ENCODE results near the gene MBOAT2.

MBOAT2 gene

GRCh38 chr2:8861797-8862196 lies 141.7 kb downstream of the MBOAT2 start:
- Histone ChIP-seq H3K23ac (ENCODE audit: low read length) (no peak overlapping the region), H4K12ac (ENCODE audit: low read depth, low read length) (no peak overlapping the region)
- WGBS (ENCODE audit: extremely low coverage, insufficient coverage, insufficient read length): no CpG with 5 or more reads among the region's 1 CpG

GRCh38 chr2:8860239-8860638 lies 143.2 kb downstream of the MBOAT2 start:
- H3K9me3 ChIP-seq (ENCODE audit: insufficient read depth, low read depth, low read length): no peaks in the 10 kb centered on the region
- no peak overlapping the region for H2AK5ac ChIP-seq (ENCODE audit: low read length)
- no CpG with 5 or more reads among the region's 2 CpGs for WGBS (ENCODE audit: extremely low coverage, insufficient coverage, insufficient read length)
- H3K79me1 ChIP-seq (ENCODE audit: low read length): no peaks in the 10 kb centered on the region
- no peak overlapping the region for H3K23ac ChIP-seq (ENCODE audit: low read length)
- no peak overlapping the region for H4K12ac ChIP-seq (ENCODE audit: low read depth, low read length)
- no peak overlapping the region for H3K4ac ChIP-seq (ENCODE audit: low read depth, low read length)
- H3K27me3 ChIP-seq (ENCODE audit: insufficient read depth, low read length): no peaks in the 10 kb centered on the region
- H3K4me1 ChIP-seq (ENCODE audit: control insufficient read depth in 1 of 2, insufficient read depth in 2 of 2, low read length in 2 of 2): no peaks in the 10 kb centered on the region
- H3K27ac ChIP-seq (ENCODE audit: low read depth, low read length): no peak overlapping the region
- no peak overlapping the region for H2BK12ac ChIP-seq (ENCODE audit: low read length)
- H2BK5ac ChIP-seq (ENCODE audit: low read depth, low read length, poor library complexity): no peak overlapping the region
- H3K79me2 ChIP-seq (ENCODE audit: control insufficient read depth, insufficient read depth, low read length, poor library complexity): no peaks in the 10 kb centered on the region
- no peak overlapping the region for H3K4me2 ChIP-seq (ENCODE audit: low read length)
- no peak overlapping the region for H4K91ac ChIP-seq (ENCODE audit: low read depth, low read length)
- DNase-seq: no peak
- H3K9ac ChIP-seq (ENCODE audit: low read length): no peak overlapping the region
- H4K8ac ChIP-seq (ENCODE audit: low read depth, low read length): no peak overlapping the region
- H3K4me3 ChIP-seq (ENCODE audit: low read depth, low read length): no peak overlapping the region
- no peak overlapping the region for H2BK120ac ChIP-seq (ENCODE audit: insufficient read depth, low read length, poor library complexity)
- H3K14ac ChIP-seq (ENCODE audit: low read length): no peak overlapping the region
- no peak overlapping the region for H3K18ac ChIP-seq (ENCODE audit: low read length)
- peaks cover 0 to 2% of the 10 kb centered on the region in 2 experiments for H3K36me3 ChIP-seq (ENCODE audit: control insufficient read depth in 1 of 2, insufficient read depth in 2 of 2, low read length in 2 of 2)
- no peak overlapping the region for H2AFZ ChIP-seq (ENCODE audit: insufficient read depth, low read length, poor library complexity)

More at GRCh38 chr2:8861797-8862196, 141.7 kb downstream of the MBOAT2 start:
- H2AK5ac ChIP-seq (ENCODE audit: low read length): no peak overlapping the region
- H3K14ac ChIP-seq (ENCODE audit: low read length): no peak overlapping the region
- H4K8ac ChIP-seq (ENCODE audit: low read depth, low read length): no peak overlapping the region
- no peak overlapping the region for H4K91ac ChIP-seq (ENCODE audit: low read depth, low read length)
- no peak overlapping the region for H2BK5ac ChIP-seq (ENCODE audit: low read depth, low read length, poor library complexity)
- no peak overlapping the region for H3K4me3 ChIP-seq (ENCODE audit: low read depth, low read length)
- H3K27ac ChIP-seq (ENCODE audit: low read depth, low read length): no peak overlapping the region
- H3K4me1 ChIP-seq (ENCODE audit: control insufficient read depth in 1 of 2, insufficient read depth in 2 of 2, low read length in 2 of 2): no peaks in the 10 kb centered on the region
- no peak for DNase-seq
- no peaks in the 10 kb centered on the region for H3K79me2 ChIP-seq (ENCODE audit: control insufficient read depth, insufficient read depth, low read length, poor library complexity)
- no peak overlapping the region for H2AFZ ChIP-seq (ENCODE audit: insufficient read depth, low read length, poor library complexity)
- no peak overlapping the region for H2BK120ac ChIP-seq (ENCODE audit: insufficient read depth, low read length, poor library complexity)
- H3K27me3 ChIP-seq (ENCODE audit: insufficient read depth, low read length): no peaks in the 10 kb centered on the region
- H2BK12ac ChIP-seq (ENCODE audit: low read length): no peak overlapping the region
- H3K18ac ChIP-seq (ENCODE audit: low read length): no peak overlapping the region
- no peak overlapping the region for H3K9ac ChIP-seq (ENCODE audit: low read length)
- H3K36me3 ChIP-seq (ENCODE audit: control insufficient read depth in 1 of 2, insufficient read depth in 2 of 2, low read length in 2 of 2): peaks cover 0 to 2% of the 10 kb centered on the region in 2 experiments
- no peak overlapping the region for H3K4ac ChIP-seq (ENCODE audit: low read depth, low read length)
- H3K79me1 ChIP-seq (ENCODE audit: low read length): no peaks in the 10 kb centered on the region
- no peak overlapping the region for H3K4me2 ChIP-seq (ENCODE audit: low read length)
- no peaks in the 10 kb centered on the region for H3K9me3 ChIP-seq (ENCODE audit: insufficient read depth, low read depth, low read length)

GRCh38 chr2:8858910-8859309 lies 144.6 kb downstream of the MBOAT2 start:
- H3K27ac ChIP-seq (ENCODE audit: low read depth, low read length): no peak overlapping the region
- no peak overlapping the region for H2BK5ac ChIP-seq (ENCODE audit: low read depth, low read length, poor library complexity)
- H4K91ac ChIP-seq (ENCODE audit: low read depth, low read length): no peak overlapping the region
- no peaks in the 10 kb centered on the region for H3K79me1 ChIP-seq (ENCODE audit: low read length)
- DNase-seq: no peak
- no peak overlapping the region for H3K9ac ChIP-seq (ENCODE audit: low read length)
- no peak overlapping the region for H3K23ac ChIP-seq (ENCODE audit: low read length)
- no peak overlapping the region for H4K12ac ChIP-seq (ENCODE audit: low read depth, low read length)
- H2BK12ac ChIP-seq (ENCODE audit: low read length): no peak overlapping the region
- H3K4me3 ChIP-seq (ENCODE audit: low read depth, low read length): no peak overlapping the region
- H3K4me2 ChIP-seq (ENCODE audit: low read length): no peak overlapping the region
- no peaks in the 10 kb centered on the region for H3K79me2 ChIP-seq (ENCODE audit: control insufficient read depth, insufficient read depth, low read length, poor library complexity)
- no peak overlapping the region for H4K8ac ChIP-seq (ENCODE audit: low read depth, low read length)
- peaks cover 0 to 2% of the 10 kb centered on the region in 2 experiments for H3K36me3 ChIP-seq (ENCODE audit: control insufficient read depth in 1 of 2, insufficient read depth in 2 of 2, low read length in 2 of 2)
- H2BK120ac ChIP-seq (ENCODE audit: insufficient read depth, low read length, poor library complexity): no peak overlapping the region
- H3K4me1 ChIP-seq (ENCODE audit: control insufficient read depth in 1 of 2, insufficient read depth in 2 of 2, low read length in 2 of 2): no peaks in the 10 kb centered on the region
- H2AFZ ChIP-seq (ENCODE audit: insufficient read depth, low read length, poor library complexity): no peak overlapping the region
- no peak overlapping the region for H3K18ac ChIP-seq (ENCODE audit: low read length)
- H3K4ac ChIP-seq (ENCODE audit: low read depth, low read length): no peak overlapping the region
- no peaks in the 10 kb centered on the region for H3K27me3 ChIP-seq (ENCODE audit: insufficient read depth, low read length)
- WGBS (ENCODE audit: extremely low coverage, insufficient coverage, insufficient read length): no CpG with 5 or more reads among the region's 1 CpG
- no peak overlapping the region for H3K14ac ChIP-seq (ENCODE audit: low read length)
- no peak overlapping the region for H2AK5ac ChIP-seq (ENCODE audit: low read length)
- H3K9me3 ChIP-seq (ENCODE audit: insufficient read depth, low read depth, low read length): no peaks in the 10 kb centered on the region

GRCh38 chr2:8858264-8858663 lies 145.2 kb downstream of the MBOAT2 start:
- WGBS (ENCODE audit: extremely low coverage, insufficient coverage, insufficient read length): no CpG with 5 or more reads among the region's 7 CpGs
- H3K4me1 ChIP-seq (ENCODE audit: control insufficient read depth in 1 of 2, insufficient read depth in 2 of 2, low read length in 2 of 2): no peaks in the 10 kb centered on the region
- no peak overlapping the region for H3K4me2 ChIP-seq (ENCODE audit: low read length)
- no peak overlapping the region for H4K91ac ChIP-seq (ENCODE audit: low read depth, low read length)
- H2BK12ac ChIP-seq (ENCODE audit: low read length): no peak overlapping the region
- no peak overlapping the region for H2BK5ac ChIP-seq (ENCODE audit: low read depth, low read length, poor library complexity)
- H3K23ac ChIP-seq (ENCODE audit: low read length): no peak overlapping the region
- H3K18ac ChIP-seq (ENCODE audit: low read length): no peak overlapping the region
- no peak overlapping the region for H2BK120ac ChIP-seq (ENCODE audit: insufficient read depth, low read length, poor library complexity)
- no peak for DNase-seq
- no peaks in the 10 kb centered on the region for H3K79me2 ChIP-seq (ENCODE audit: control insufficient read depth, insufficient read depth, low read length, poor library complexity)
- H3K4ac ChIP-seq (ENCODE audit: low read depth, low read length): no peak overlapping the region
- H3K9ac ChIP-seq (ENCODE audit: low read length): no peak overlapping the region
- H3K27ac ChIP-seq (ENCODE audit: low read depth, low read length): no peak overlapping the region
- no peak overlapping the region for H4K12ac ChIP-seq (ENCODE audit: low read depth, low read length)
- H2AK5ac ChIP-seq (ENCODE audit: low read length): no peak overlapping the region
- no peak overlapping the region for H3K4me3 ChIP-seq (ENCODE audit: low read depth, low read length)
- H3K36me3 ChIP-seq (ENCODE audit: control insufficient read depth in 1 of 2, insufficient read depth in 2 of 2, low read length in 2 of 2): no peaks in the 10 kb centered on the region
- no peaks in the 10 kb centered on the region for H3K79me1 ChIP-seq (ENCODE audit: low read length)
- no peaks in the 10 kb centered on the region for H3K27me3 ChIP-seq (ENCODE audit: insufficient read depth, low read length)
- no peak overlapping the region for H3K14ac ChIP-seq (ENCODE audit: low read length)
- no peak overlapping the region for H4K8ac ChIP-seq (ENCODE audit: low read depth, low read length)
- H3K9me3 ChIP-seq (ENCODE audit: insufficient read depth, low read depth, low read length): no peaks in the 10 kb centered on the region
- no peak overlapping the region for H2AFZ ChIP-seq (ENCODE audit: insufficient read depth, low read length, poor library complexity)
